Stimulated activated CD8-positive, alpha-beta memory T cell treated with anti-CD3 and anti-CD28 coated beads, Interleukin-4, amount 100 ng/mL, for 24 hours (primary cell): ENCODE data around the gene SEPHS2.
A peak's percentile ranks its signal among the peaks of the same experiment; 100 is the strongest.
"Not testable (repeated sequence)": the region's sequence is repeated elsewhere in the genome, so short reads cannot be mapped to it uniquely, and the experiment has no call there.

ENCODE experiments used
- DNase-seq: peaks from one replicate; pipeline ENCODE4 v3.0.0-alpha.2; 2020; ENCODE audit warnings: low read depth

SEPHS2 gene

GRCh38 chr16:30398661-30399434 is 46.8 kb downstream of the SEPHS2 start:
- no peak for DNase-seq

- no peak for DNase-seq
These were observed 47.7 kb downstream of the SEPHS2 start for GRCh38 chr16:30397776-30398660.

GRCh38 chr16:30397056-30397455 is 48.6 kb downstream of the SEPHS2 start:
- DNase-seq, result no peak

- not testable (repeated sequence) for DNase-seq
These were observed 49.0 kb downstream of the SEPHS2 start for GRCh38 chr16:30396627-30397026.

- no peak for DNase-seq
These were observed 49.6 kb downstream of the SEPHS2 start for GRCh38 chr16:30395992-30396585.

GRCh38 chr16:30395155-30395991 is 50.3 kb downstream of the SEPHS2 start, which contains the start of gene ZNF48:
Gene ZNF48 (plus strand): TSS chr16:30395420. CDS start chr16:30395795, 375 bp downstream.
- DNase-seq, result peak; percentile 55

- no peak for DNase-seq
These were observed 51.0 kb downstream of the SEPHS2 start for GRCh38 chr16:30394592-30395154.
